Left renal pelvis (tissue), 4 donors: ENCODE data around the gene ANG. TPM values are rescaled to one million over a fixed set of nuclear protein-coding genes. Genes with fewer than 3 reads are reported as not detected.

Experiments used
- DNase-seq, 4 donors: peaks; one replicate each; pipeline ENCODE4 v3.0.0-alpha.2; 2013; ENCODE audit warnings: low read depth in 4 of 4, low spot score in 3 of 4
- polyA plus RNA-seq, 4 donors: library from polyadenylated mRNA; unstranded; fragments of 120-200 nt; gene quantifications; one replicate each; pipeline ENCODE4 v1.2.1, GENCODE V29; 2013; ENCODE audit not compliant: insufficient read length in 4 of 4

Gene ANG
- polyA plus RNA-seq, 4 donors: 3.7 to 9.1 (median 4.2) TPM

GRCh38 chr14:20671597-20672283 lies 16.8 kb upstream of the ANG start:
- DNase-seq: no peak

GRCh38 chr14:20675669-20676068 lies 12.9 kb upstream of the ANG start:
- DNase-seq: no peak

GRCh38 chr14:20676072-20676471 lies 12.5 kb upstream of the ANG start:
- no peak for DNase-seq

GRCh38 chr14:20679907-20680306 lies 8.7 kb upstream of the ANG start:
- DNase-seq: no peak

GRCh38 chr14:20680363-20680762 lies 8.2 kb upstream of the ANG start:
- no peak for DNase-seq

- DNase-seq: no peak
These were observed 7.7 kb upstream of the ANG start for GRCh38 chr14:20680843-20681347.

GRCh38 chr14:20681348-20682126 lies 7.0 kb upstream of the ANG start:
- peak; percentile 75 to 86 (median 82) for DNase-seq

- DNase-seq: no peak
These were observed 6.5 kb upstream of the ANG start for GRCh38 chr14:20682127-20682434.

- DNase-seq: peak; percentile 86 to 92 (median 88)
These were observed 6.0 kb upstream of the ANG start for GRCh38 chr14:20682435-20683124.

- DNase-seq: peak; percentile 80 to 86 (median 82)
These were observed 5.3 kb upstream of the ANG start for GRCh38 chr14:20683125-20683890.

GRCh38 chr14:20683891-20684661 lies 4.5 kb upstream of the ANG start, which contains the start of gene RNASE4:
Gene RNASE4, plus strand, starts transcription at chr14:20684560. Its CDS starts 14,812 bp downstream, at chr14:20699372.
- DNase-seq: peak; percentile 62 to 78 (median 67)

GRCh38 chr14:20684662-20685456 lies 3.7 kb upstream of the ANG start:
- no peak for DNase-seq

- no peak for DNase-seq
These were observed 2.0 kb upstream of the ANG start for GRCh38 chr14:20686386-20687143.

- no peak for DNase-seq
These were observed 1.0 kb upstream of the ANG start for GRCh38 chr14:20687362-20688166.

- peak in 1 of 4 donors; percentile 51 for DNase-seq
These were observed 2.5 kb downstream of the ANG start for GRCh38 chr14:20690848-20691640.

GRCh38 chr14:20692116-20692751 lies 3.7 kb downstream of the ANG start:
- no peak for DNase-seq
